Mesenchymal stem cell (in vitro differentiated cells and primary cell): Measurements from ENCODE around the gene TDRD6.

ENCODE experiments used
- DNase-seq: peaks from one replicate; pipeline ENCODE4 v3.0.0-alpha.2; 2013
- H2AFZ ChIP-seq: one replicate; pipeline ENCODE4 v1.6.1; 2013; ENCODE audit warnings: low read depth, mild to moderate bottlenecking, control low read depth, inconsistent platforms, low read length, moderate library complexity
- H2AK5ac ChIP-seq: 2 replicates; pipeline ENCODE4 v1.6.1; 2013; ENCODE audit warnings: low read length, moderate library complexity, mild to moderate bottlenecking, inconsistent platforms; ENCODE audit not compliant: severe bottlenecking
- H2BK120ac ChIP-seq: one replicate; pipeline ENCODE4 v1.6.1; 2013; ENCODE audit warnings: low read depth, mild to moderate bottlenecking, inconsistent platforms, low read length, moderate library complexity
- H2BK12ac ChIP-seq, 2 experiments: one replicate each; pipeline ENCODE4 v1.6.1; 2013; ENCODE audit warnings: inconsistent platforms in 2 of 2, low read length in 2 of 2, mild to moderate bottlenecking in 2 of 2, moderate library complexity in 2 of 2, control low read depth in 1 of 2
- H2BK15ac ChIP-seq: one replicate; pipeline ENCODE4 v1.6.1; 2013; ENCODE audit warnings: mild to moderate bottlenecking, low read depth, inconsistent platforms; ENCODE audit not compliant: poor library complexity, severe bottlenecking
- H2BK5ac ChIP-seq: 2 replicates; pipeline ENCODE4 v1.6.1; 2013; ENCODE audit warnings: low read depth, mild to moderate bottlenecking, low read length, control low read depth, inconsistent platforms; ENCODE audit not compliant: poor library complexity, severe bottlenecking
- H3K14ac ChIP-seq, 2 experiments: one replicate each; pipeline ENCODE4 v1.6.1; 2013; ENCODE audit warnings: inconsistent platforms in 2 of 2, low read length in 2 of 2, control low read depth in 1 of 2, mild to moderate bottlenecking in 1 of 2, moderate library complexity in 1 of 2
- H3K18ac ChIP-seq, 2 experiments: one replicate each; pipeline ENCODE4 v1.6.1; 2013; ENCODE audit warnings: inconsistent platforms in 2 of 2, low read length in 2 of 2, control low read depth in 1 of 2, low read depth in 1 of 2, mild to moderate bottlenecking in 1 of 2
- H3K23ac ChIP-seq, 2 experiments: one replicate each; pipeline ENCODE4 v1.6.1; 2013; ENCODE audit warnings: inconsistent platforms in 2 of 2, low read length in 2 of 2, mild to moderate bottlenecking in 2 of 2, moderate library complexity in 2 of 2, control low read depth in 1 of 2
- H3K27ac ChIP-seq: 2 replicates; pipeline ENCODE4 v1.5.1; 2013; ENCODE audit warnings: mild to moderate bottlenecking, moderate library complexity, low read length, control low read depth, inconsistent platforms; ENCODE audit not compliant: poor library complexity, severe bottlenecking
- H3K27me3 ChIP-seq, 2 experiments: 2 replicates each; pipeline versions ENCODE4 v1.6.1 to v1.7.0; 2013; ENCODE audit warnings: low read length in 2 of 2, mild to moderate bottlenecking in 2 of 2, moderate library complexity in 2 of 2, control low read depth in 1 of 2, inconsistent platforms in 1 of 2; ENCODE audit not compliant: control insufficient read depth in 1 of 2, insufficient read depth in 1 of 2
- H3K36me3 ChIP-seq, 2 experiments: 2 replicates each; pipeline versions ENCODE4 v1.6.1 to v1.7.0; 2013; ENCODE audit warnings: low read length in 2 of 2, control low read depth in 1 of 2, inconsistent platforms in 1 of 2, low read depth in 1 of 2, mild to moderate bottlenecking in 1 of 2; ENCODE audit not compliant: insufficient read depth in 2 of 2, control insufficient read depth in 1 of 2
- H3K4ac ChIP-seq, 2 experiments: one replicate each; pipeline ENCODE4 v1.6.1; 2013; ENCODE audit warnings: inconsistent platforms in 2 of 2, low read length in 2 of 2, mild to moderate bottlenecking in 2 of 2, moderate library complexity in 2 of 2, control low read depth in 1 of 2, low read depth in 1 of 2
- H3K4me1 ChIP-seq: 2 replicates; pipeline ENCODE4 v1.6.1; 2013; ENCODE audit warnings: low read depth, low read length, control low read depth; ENCODE audit not compliant: control insufficient read depth, insufficient read depth
- H3K4me2 ChIP-seq: 2 replicates; pipeline ENCODE4 v1.6.1; 2013; ENCODE audit warnings: low read length, mild to moderate bottlenecking, inconsistent platforms; ENCODE audit not compliant: poor library complexity, severe bottlenecking
- H3K4me3 ChIP-seq, 2 experiments: 2 replicates each; pipeline versions ENCODE4 v1.5.1 to v1.7.0; 2013; ENCODE audit warnings: low read length in 2 of 2, mild to moderate bottlenecking in 2 of 2, control low read depth in 1 of 2, low read depth in 1 of 2; ENCODE audit not compliant: insufficient read depth in 1 of 2
- H3K79me1 ChIP-seq: replicated peaks from 2 replicates; pipeline ENCODE4 v1.6.1; 2013; ENCODE audit warnings: mild to moderate bottlenecking, control low read depth, low read length, inconsistent platforms; ENCODE audit not compliant: poor library complexity, severe bottlenecking
- H3K9ac ChIP-seq: 2 replicates; pipeline ENCODE4 v1.7.0; 2013; ENCODE audit warnings: mild to moderate bottlenecking, low read length, moderate library complexity
- H3K9me3 ChIP-seq: 2 replicates; pipeline ENCODE4 v1.7.0; 2013; ENCODE audit warnings: mild to moderate bottlenecking, low read length; ENCODE audit not compliant: control insufficient read depth
- H4K8ac ChIP-seq: one replicate; pipeline ENCODE4 v1.6.1; 2013; ENCODE audit warnings: inconsistent platforms, mild to moderate bottlenecking, low read length, moderate library complexity
- H4K91ac ChIP-seq: one replicate; pipeline ENCODE4 v1.6.1; 2013; ENCODE audit warnings: mild to moderate bottlenecking, low read length, inconsistent platforms
- WGBS: methylation state at CpG from one replicate; pipeline ENCODE4 v1.1.7; 2013; ENCODE audit warnings: mixed read lengths; 5-methylcytosine and 5-hydroxymethylcytosine counted together

The TDRD6 gene

DNA sequence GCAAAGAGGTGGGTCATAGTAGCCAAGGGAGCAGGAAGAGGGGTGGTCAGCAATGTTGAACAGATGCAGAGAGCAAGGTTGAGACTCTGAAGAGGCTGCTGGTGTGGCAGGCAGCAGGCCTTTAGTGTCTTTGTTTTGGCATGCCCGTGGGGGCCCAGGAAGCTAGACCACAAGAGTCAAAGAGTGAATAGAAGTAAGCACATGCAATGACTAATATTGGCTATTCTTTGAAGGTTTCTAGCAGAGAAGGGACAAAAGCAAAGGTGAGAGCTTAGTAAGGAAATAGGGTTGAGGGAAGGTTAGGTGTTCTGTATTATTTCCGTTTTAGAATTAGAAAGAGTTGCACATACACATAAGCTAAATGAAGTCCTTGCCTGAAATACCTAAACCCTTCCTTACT lies 18.8 kb downstream of the TDRD6 start:
- no peaks in the 10 kb centered on the region for H3K4me1 ChIP-seq
- no peaks in the 10 kb centered on the region for H3K9me3 ChIP-seq
- no peak overlapping the region for H2BK12ac ChIP-seq
- no peak for DNase-seq
- no peak overlapping the region for H2AFZ ChIP-seq
- no peak overlapping the region for H3K27ac ChIP-seq
- no peak overlapping the region for H3K18ac ChIP-seq
- H3K4me3 ChIP-seq, result no peak overlapping the region
- H3K4ac ChIP-seq, result no peak overlapping the region
- no peak overlapping the region for H3K4me2 ChIP-seq
- no peaks in the 10 kb centered on the region for H3K79me1 ChIP-seq
- H3K27me3 ChIP-seq, result peaks cover 0 to 4% of the 10 kb centered on the region in 2 experiments
- no peak overlapping the region for H3K9ac ChIP-seq
- H2AK5ac ChIP-seq, result no peak overlapping the region
- WGBS, result 81% methylated on average over 2 of the region's 2 CpGs
- no peak overlapping the region for H2BK5ac ChIP-seq
- H2BK120ac ChIP-seq, result no peak overlapping the region
- no peak overlapping the region for H2BK15ac ChIP-seq
- no peaks in the 10 kb centered on the region for H3K36me3 ChIP-seq
- no peak overlapping the region for H3K23ac ChIP-seq
- no peak overlapping the region for H3K14ac ChIP-seq
- no peak overlapping the region for H4K8ac ChIP-seq
- H4K91ac ChIP-seq, result no peak overlapping the region

DNA sequence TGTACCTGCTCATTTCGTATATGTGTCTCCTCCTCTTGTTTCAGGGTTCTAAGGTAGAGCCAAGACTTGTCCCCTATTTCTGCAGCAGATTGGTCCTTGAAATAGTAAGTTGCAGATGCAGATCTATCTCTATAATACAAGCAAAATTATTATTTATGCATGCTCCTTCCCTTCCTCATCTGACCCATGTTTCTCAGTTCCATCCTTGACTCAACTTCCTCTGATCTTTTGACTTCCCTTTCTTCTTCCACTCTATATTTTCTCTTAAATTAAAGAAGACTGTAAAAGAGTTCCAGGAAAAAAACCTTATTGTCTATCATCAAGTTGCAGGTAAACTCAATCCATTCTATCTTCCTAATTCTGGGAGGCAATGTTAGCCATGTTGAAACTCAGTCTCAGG lies 23.8 kb downstream of the TDRD6 start:
- no peak overlapping the region for H4K91ac ChIP-seq
- no peak overlapping the region for H2BK120ac ChIP-seq
- H3K9ac ChIP-seq, result no peak overlapping the region
- no peaks in the 10 kb centered on the region for H3K9me3 ChIP-seq
- H3K36me3 ChIP-seq, result no peaks in the 10 kb centered on the region
- H2AFZ ChIP-seq, result no peak overlapping the region
- no peak overlapping the region for H3K23ac ChIP-seq
- H4K8ac ChIP-seq, result no peak overlapping the region
- no peak overlapping the region for H3K4me3 ChIP-seq
- no peak overlapping the region for H2BK12ac ChIP-seq
- H2BK5ac ChIP-seq, result no peak overlapping the region
- H3K18ac ChIP-seq, result no peak overlapping the region
- no peak overlapping the region for H3K14ac ChIP-seq
- no peak for DNase-seq
- H3K4me1 ChIP-seq, result no peaks in the 10 kb centered on the region
- H3K4me2 ChIP-seq, result no peak overlapping the region
- no peak overlapping the region for H3K4ac ChIP-seq
- H3K27ac ChIP-seq, result no peak overlapping the region
- H2BK15ac ChIP-seq, result no peak overlapping the region
- H3K79me1 ChIP-seq, result no peaks in the 10 kb centered on the region
- H2AK5ac ChIP-seq, result no peak overlapping the region
- peaks cover 0 to 4% of the 10 kb centered on the region in 2 experiments for H3K27me3 ChIP-seq
- no CpG with 5 or more reads among the region's 1 CpG for WGBS

DNA sequence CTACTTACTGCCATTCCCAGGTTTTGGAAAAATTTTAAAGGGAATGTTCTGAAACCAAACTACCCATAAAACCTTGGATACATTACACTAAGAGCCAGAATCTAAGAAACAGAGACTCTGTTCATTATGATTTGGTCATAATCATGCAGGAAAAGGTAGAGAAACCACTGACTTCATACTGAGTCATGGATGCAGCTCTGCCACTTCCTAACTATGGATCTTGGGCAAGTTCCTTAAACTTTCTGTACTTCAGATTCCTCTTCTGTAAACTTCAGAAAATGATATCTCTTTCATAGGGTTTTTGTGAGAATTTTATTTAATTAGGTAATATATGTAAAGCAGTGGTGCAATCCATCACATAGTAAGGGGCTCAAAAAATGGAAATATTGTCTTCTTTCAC lies 27.5 kb downstream of the TDRD6 start:
- H3K36me3 ChIP-seq, result no peaks in the 10 kb centered on the region
- H3K4me3 ChIP-seq, result no peak overlapping the region
- no peak overlapping the region for H4K91ac ChIP-seq
- no peak overlapping the region for H2BK12ac ChIP-seq
- no peak overlapping the region for H3K27ac ChIP-seq
- H3K14ac ChIP-seq, result no peak overlapping the region
- H3K18ac ChIP-seq, result no peak overlapping the region
- no peak overlapping the region for H4K8ac ChIP-seq
- no peak overlapping the region for H2BK15ac ChIP-seq
- no peak overlapping the region for H3K4ac ChIP-seq
- peaks cover 0 to 9% of the 10 kb centered on the region in 2 experiments for H3K27me3 ChIP-seq
- no peak overlapping the region for H3K9ac ChIP-seq
- no peak overlapping the region for H2BK5ac ChIP-seq
- no peak overlapping the region for H2BK120ac ChIP-seq
- H3K79me1 ChIP-seq, result no peaks in the 10 kb centered on the region
- no peak overlapping the region for H3K4me2 ChIP-seq
- no peaks in the 10 kb centered on the region for H3K4me1 ChIP-seq
- no peak overlapping the region for H3K23ac ChIP-seq
- no peaks in the 10 kb centered on the region for H3K9me3 ChIP-seq
- no peak overlapping the region for H2AK5ac ChIP-seq
- H2AFZ ChIP-seq, result no peak overlapping the region
- no peak for DNase-seq

DNA sequence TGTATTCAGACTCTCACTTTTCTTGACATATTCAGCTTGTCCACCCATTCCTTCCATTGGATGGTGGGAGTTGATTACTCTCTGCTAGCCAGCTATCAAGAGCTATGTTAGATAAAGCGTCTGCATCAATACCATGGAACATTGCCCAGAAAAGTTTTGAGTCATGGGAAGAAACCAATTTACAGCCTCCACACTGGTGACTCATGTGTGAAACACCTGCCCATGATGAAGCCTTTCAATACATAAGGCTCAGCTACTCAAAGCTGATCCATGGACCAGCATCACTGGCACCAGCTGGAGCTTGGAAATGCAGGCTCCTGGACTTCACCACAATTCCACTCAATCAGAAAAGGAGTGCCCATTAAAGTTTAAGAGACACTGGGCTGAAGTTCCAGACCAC lies 31.4 kb downstream of the TDRD6 start:
- Histone ChIP-seq H3K14ac (no peak overlapping the region), H2BK120ac (no peak overlapping the region), H3K9me3 (no peaks in the 10 kb centered on the region), H2BK15ac (no peak overlapping the region), H3K4me2 (no peak overlapping the region), H4K91ac (no peak overlapping the region), H4K8ac (no peak overlapping the region), H3K79me1 (no peaks in the 10 kb centered on the region), H3K4me3 (no peak overlapping the region), H2AFZ (no peak overlapping the region), H3K27me3 (peaks cover 14 to 16% of the 10 kb centered on the region in 2 experiments), H2AK5ac (no peak overlapping the region), H3K4me1 (no peaks in the 10 kb centered on the region), H3K4ac (no peak overlapping the region), H3K27ac (no peak overlapping the region), H3K23ac (no peak overlapping the region), H3K9ac (no peak overlapping the region), H2BK5ac (no peak overlapping the region), H3K36me3 (no peaks in the 10 kb centered on the region), H2BK12ac (no peak overlapping the region), H3K18ac (no peak overlapping the region)
- 41% methylated on average over 1 of the region's 1 CpG for WGBS
- DNase-seq, result no peak
